ENCODE results near the gene SIAE. TPM values are rescaled to one million over a fixed set of nuclear protein-coding genes. Genes with fewer than 3 reads are reported as not detected.

Gene SIAE
- total and polyA plus RNA-seq, 2 of the 4 experiments (the other 2 are of a cell fraction): 4.7 to 12.0 TPM

GRCh38 chr11:124712392-124712791 is 38.9 kb upstream of the SIAE start:
- Histone ChIP-seq H3K9ac (ENCODE audit: low read depth, low read length) (no peak overlapping the region), H3K27ac (ENCODE audit: insufficient read depth, low read length) (no peak overlapping the region), H2BK15ac (ENCODE audit: low read depth, low read length) (no peak overlapping the region), H3K4me3 (ENCODE audit: insufficient read depth, low read depth, low read length) (no peak overlapping the region), H3K36me3 (ENCODE audit: control insufficient read depth, insufficient read depth, low read length) (no peaks in the 10 kb centered on the region), H3K4me2 (ENCODE audit: low read depth, low read length) (no peak overlapping the region), H3K79me1 (ENCODE audit: low read depth in 1 of 2, low read length in 2 of 2) (no peaks in the 10 kb centered on the region), H3K27me3 (ENCODE audit: control insufficient read depth, insufficient read depth, low read length) (peaks cover 4% of the 10 kb centered on the region), H2AK5ac (ENCODE audit: low read depth, low read length) (no peak overlapping the region), H4K91ac (ENCODE audit: insufficient read depth, low read depth, low read length) (no peak overlapping the region), H2BK5ac (ENCODE audit: low read depth, low read length, poor library complexity, severe bottlenecking) (no peak overlapping the region), H3K56ac (ENCODE audit: extremely low read depth, insufficient read depth, low read length) (no peak overlapping the region), H3K9me1 (ENCODE audit: insufficient read depth, low read length) (no peaks in the 10 kb centered on the region), H3K14ac (replicated peaks; ENCODE audit: low read depth, low read length) (no peak overlapping the region), H3K18ac (ENCODE audit: low read depth, low read length) (no peak overlapping the region), H2AK9ac (replicated peaks; ENCODE audit: low read depth, low read length, poor library complexity) (no peak overlapping the region), H4K8ac (ENCODE audit: low read depth in 2 of 2, low read length in 2 of 2) (no peak overlapping the region), H4K5ac (ENCODE audit: low read depth, low read length) (no peak overlapping the region), H3K4ac (ENCODE audit: low read depth, low read length) (no peak overlapping the region), H2AFZ (replicated peaks; ENCODE audit: low read length, poor library complexity) (no peak overlapping the region), H3K23ac (ENCODE audit: low read depth, low read length) (no peak overlapping the region), H4K20me1 (ENCODE audit: insufficient read depth, low read length) (no peaks in the 10 kb centered on the region), H3K4me1 (ENCODE audit: control insufficient read depth, insufficient read depth, low read length) (peaks cover 2% of the 10 kb centered on the region; the same call in 1 of the 2 replicates), H3K9me3 (ENCODE audit: control insufficient read depth, insufficient read depth, low read length) (peaks cover 6% of the 10 kb centered on the region; the same call in 1 of the 2 replicates), H2BK20ac (ENCODE audit: low read depth, low read length) (no peak overlapping the region), H2BK120ac (ENCODE audit: low read depth, low read length) (no peak overlapping the region)
- DNase-seq (no peak), ATAC-seq (ENCODE audit: low read depth) (no peak)
- ChIA-PET POLR2A (ENCODE audit: unreplicated experiment) (no interaction called here), CTCF (no interaction called here)
- no TSS peak for BruUV-seq (replicated peaks)
- dilution Hi-C loops (cut with HindIII; ENCODE audit: low sequenced_read_pairs, unreplicated experiment) (no loop called here), intact Hi-C loops (cut with micrococcal nuclease) (no loop called here), in situ Hi-C loops (cut with MboI; ENCODE audit: low sequenced_read_pairs) (no loop called here)
- WGBS, 2 experiments (ENCODE audit: extremely low coverage in 2 of 2, insufficient read length in 1 of 2): no CpG with 5 or more reads among the region's 3 CpGs
- no peak for TF ChIP-seq MAZ (IDR thresholded peaks at IDR 0.05; ENCODE audit: borderline replicate concordance, low read depth, low read length)
- no peak for TF ChIP-seq POLR2A (IDR thresholded peaks at IDR 0.05; ENCODE audit: low read depth, low read length)
- no peak for TF ChIP-seq CEBPB (IDR thresholded peaks at IDR 0.05; ENCODE audit: low read depth, low read length)
- no peak for TF ChIP-seq RAD21 (IDR thresholded peaks at IDR 0.05; ENCODE audit: low read length)
- TF ChIP-seq FOS (IDR thresholded peaks at IDR 0.05; ENCODE audit: low read depth, low read length): no peak
- no peak for TF ChIP-seq NFE2L2 (IDR thresholded peaks at IDR 0.05; ENCODE audit: low read depth, low read length)
- no peak for TF ChIP-seq ELK1 (IDR thresholded peaks at IDR 0.05; ENCODE audit: borderline replicate concordance, low read depth, low read length)
- no peak for TF ChIP-seq RCOR1 (IDR thresholded peaks at IDR 0.05; ENCODE audit: insufficient replicate concordance, low read length)
- TF ChIP-seq RFX5 (IDR thresholded peaks at IDR 0.05; ENCODE audit: low read depth, low read length): no peak
- no peak for TF ChIP-seq BHLHE40 (IDR thresholded peaks at IDR 0.05; ENCODE audit: low read depth, low read length)
- no peak for TF ChIP-seq CHD1 (IDR thresholded peaks at IDR 0.05; ENCODE audit: low read depth, low read length)
- TF ChIP-seq SMC3 (IDR thresholded peaks at IDR 0.05; ENCODE audit: low read depth, low read length): no peak
